Measurements from ENCODE around the gene NDE1. TPM values are rescaled to one million over a fixed set of nuclear protein-coding genes. Genes with fewer than 3 reads are reported as not detected.
A peak's percentile ranks its signal among the peaks of the same experiment; 100 is the strongest.
"Not testable (repeated sequence)": the region's sequence is repeated elsewhere in the genome, so short reads cannot be mapped to it uniquely, and the experiment has no call there.

NDE1 gene
- total RNA-seq, 1 experiment from 2014 or later: 162 TPM

DNA sequence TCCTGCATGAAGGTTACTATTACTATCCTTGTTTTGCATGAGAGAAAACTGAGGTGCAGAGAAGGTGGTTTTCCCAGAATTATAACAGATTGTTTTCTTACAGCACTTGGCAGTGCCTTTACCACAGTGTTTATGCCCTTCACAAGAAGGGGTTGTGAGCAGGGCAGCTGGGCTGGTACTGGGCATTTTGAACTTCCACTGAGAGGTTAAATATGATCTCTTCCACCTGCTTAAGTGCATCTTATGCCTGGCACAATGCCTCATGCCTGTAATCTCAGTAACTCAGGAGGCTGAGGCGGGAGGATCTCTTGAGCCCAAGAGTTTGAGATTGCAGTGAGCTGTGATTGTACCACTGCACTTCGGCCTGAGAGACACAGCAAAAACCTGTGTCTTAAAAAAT is 36.2 kb downstream of the NDE1 start:
- Mint-ChIP-seq H3K4me3 (ENCODE audit: unreplicated experiment) (no peak overlapping the region), H3K27ac (ENCODE audit: low read depth, unreplicated experiment) (no peak overlapping the region), H3K27me3 (ENCODE audit: insufficient read depth, unreplicated experiment) (no peaks in the 10 kb centered on the region), H3K4me1 (ENCODE audit: insufficient read depth, unreplicated experiment) (peaks cover 6% of the 10 kb centered on the region), H3K36me3 (ENCODE audit: insufficient read depth, unreplicated experiment) (peaks cover 86% of the 10 kb centered on the region), H3K9me3 (ENCODE audit: unreplicated experiment) (no peaks in the 10 kb centered on the region)
- no TSS peak for BruUV-seq (replicated peaks)
- TF ChIP-seq, protein P1, sequence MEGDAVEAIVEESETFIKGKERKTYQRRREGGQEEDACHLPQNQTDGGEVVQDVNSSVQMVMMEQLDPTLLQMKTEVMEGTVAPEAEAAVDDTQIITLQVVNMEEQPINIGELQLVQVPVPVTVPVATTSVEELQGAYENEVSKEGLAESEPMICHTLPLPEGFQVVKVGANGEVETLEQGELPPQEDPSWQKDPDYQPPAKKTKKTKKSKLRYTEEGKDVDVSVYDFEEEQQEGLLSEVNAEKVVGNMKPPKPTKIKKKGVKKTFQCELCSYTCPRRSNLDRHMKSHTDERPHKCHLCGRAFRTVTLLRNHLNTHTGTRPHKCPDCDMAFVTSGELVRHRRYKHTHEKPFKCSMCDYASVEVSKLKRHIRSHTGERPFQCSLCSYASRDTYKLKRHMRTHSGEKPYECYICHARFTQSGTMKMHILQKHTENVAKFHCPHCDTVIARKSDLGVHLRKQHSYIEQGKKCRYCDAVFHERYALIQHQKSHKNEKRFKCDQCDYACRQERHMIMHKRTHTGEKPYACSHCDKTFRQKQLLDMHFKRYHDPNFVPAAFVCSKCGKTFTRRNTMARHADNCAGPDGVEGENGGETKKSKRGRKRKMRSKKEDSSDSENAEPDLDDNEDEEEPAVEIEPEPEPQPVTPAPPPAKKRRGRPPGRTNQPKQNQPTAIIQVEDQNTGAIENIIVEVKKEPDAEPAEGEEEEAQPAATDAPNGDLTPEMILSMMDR (IDR thresholded peaks at IDR 0.05; ENCODE audit: unreplicated experiment): no peak
- intact Hi-C loops (cut with micrococcal nuclease): no loop called here
- ChIA-PET CTCF (interaction anchor here (0.6 to 5.6 kb wide), 4 partner anchors 18 to 727 kb away, joined by 3 to 32 read pairs (median 4); no protein-coding TSS in a partner anchor), POLR2A (interaction anchor here (0.9 kb wide), 1 partner anchor 43 kb away, joined by 3 read pairs; the partner anchor contains the start of gene MARF1)
- DNase-seq (ENCODE audit: unreplicated experiment): no peak

DNA sequence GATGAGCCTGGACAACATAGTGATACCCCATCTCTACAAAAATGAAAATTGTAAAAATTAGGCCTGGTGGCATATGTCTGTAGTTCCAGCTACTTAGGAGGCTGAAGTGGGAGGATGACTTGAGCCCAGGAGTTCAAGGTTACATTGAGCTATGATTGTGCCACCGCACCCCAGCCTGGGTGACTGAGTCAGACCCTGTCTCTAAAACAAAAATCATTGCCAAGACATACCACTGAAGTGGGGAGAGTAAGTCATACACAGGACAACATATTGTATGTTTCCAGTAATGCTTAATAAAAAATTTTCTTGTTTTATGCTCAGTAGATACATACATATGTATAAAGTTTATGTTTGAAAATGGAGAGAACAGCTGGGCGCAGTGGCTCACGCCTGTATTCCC is 39.2 kb downstream of the NDE1 start:
- intact Hi-C loops (cut with micrococcal nuclease): no loop called here
- no peaks in the 10 kb centered on the region for H3K9me3 Mint-ChIP-seq (ENCODE audit: unreplicated experiment)
- peaks cover 6% of the 10 kb centered on the region for H3K4me1 Mint-ChIP-seq (ENCODE audit: insufficient read depth, unreplicated experiment)
- H3K4me3 Mint-ChIP-seq (ENCODE audit: unreplicated experiment): no peak overlapping the region
- H3K27me3 Mint-ChIP-seq (ENCODE audit: insufficient read depth, unreplicated experiment): no peaks in the 10 kb centered on the region
- peaks cover 98% of the 10 kb centered on the region for H3K36me3 Mint-ChIP-seq (ENCODE audit: insufficient read depth, unreplicated experiment)
- ChIA-PET POLR2A (interaction anchor here (1.6 to 2.7 kb wide), 2 partner anchors 46 to 47 kb away, joined by 3 to 10 read pairs; partner anchors contain the start of gene MARF1), CTCF (interaction anchor here (1.3 to 1.4 kb wide), 2 partner anchors 11 to 15 kb away, joined by 3 to 6 read pairs; no protein-coding TSS in a partner anchor)
- H3K27ac Mint-ChIP-seq (ENCODE audit: low read depth, unreplicated experiment): peak overlapping the region; percentile 59
- no peak for DNase-seq (ENCODE audit: unreplicated experiment)
- TF ChIP-seq, protein P1 (IDR thresholded peaks at IDR 0.05; ENCODE audit: unreplicated experiment): no peak
- no TSS peak for BruUV-seq (replicated peaks)

DNA sequence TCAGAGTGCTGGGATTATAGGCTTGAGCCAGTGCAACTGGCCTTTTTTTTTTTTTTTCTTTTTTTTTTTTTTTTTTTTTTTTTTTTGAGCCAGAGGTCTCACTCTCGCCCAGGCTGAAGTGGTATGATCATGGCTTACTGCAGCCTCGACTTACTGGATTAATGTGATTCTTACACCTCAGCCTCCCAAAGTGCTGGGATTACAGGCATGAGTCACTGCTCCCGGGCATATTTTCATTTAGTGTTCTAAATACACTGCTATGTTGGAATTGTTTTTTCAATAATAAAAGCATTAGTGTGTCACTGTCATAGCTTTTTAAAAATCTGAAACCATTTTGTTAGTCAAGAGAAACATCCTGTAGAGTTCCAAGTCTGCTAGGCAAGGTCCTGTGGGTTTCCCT is 40.3 kb downstream of the NDE1 start:
- no TSS peak for BruUV-seq (replicated peaks)
- TF ChIP-seq, protein P1 (IDR thresholded peaks at IDR 0.05; ENCODE audit: unreplicated experiment): no peak
- peaks cover 98% of the 10 kb centered on the region for H3K36me3 Mint-ChIP-seq (ENCODE audit: insufficient read depth, unreplicated experiment)
- H3K27ac Mint-ChIP-seq (ENCODE audit: low read depth, unreplicated experiment): peak overlapping the region; percentile 39
- no peak overlapping the region for H3K4me3 Mint-ChIP-seq (ENCODE audit: unreplicated experiment)
- CTCF ChIA-PET: interaction anchor here (1.3 to 1.4 kb wide), 2 partner anchors 10 to 14 kb away, joined by 3 to 6 read pairs; no protein-coding TSS in a partner anchor
- peaks cover 6% of the 10 kb centered on the region for H3K4me1 Mint-ChIP-seq (ENCODE audit: insufficient read depth, unreplicated experiment)
- intact Hi-C loops (cut with micrococcal nuclease): no loop called here
- no peaks in the 10 kb centered on the region for H3K27me3 Mint-ChIP-seq (ENCODE audit: insufficient read depth, unreplicated experiment)
- peak; percentile 11 for DNase-seq (ENCODE audit: unreplicated experiment)
- H3K9me3 Mint-ChIP-seq (ENCODE audit: unreplicated experiment): no peaks in the 10 kb centered on the region
- POLR2A ChIA-PET: interaction anchor here (1.6 to 2.7 kb wide), 2 partner anchors 47 to 48 kb away, joined by 3 to 10 read pairs; partner anchors contain the start of gene MARF1

DNA sequence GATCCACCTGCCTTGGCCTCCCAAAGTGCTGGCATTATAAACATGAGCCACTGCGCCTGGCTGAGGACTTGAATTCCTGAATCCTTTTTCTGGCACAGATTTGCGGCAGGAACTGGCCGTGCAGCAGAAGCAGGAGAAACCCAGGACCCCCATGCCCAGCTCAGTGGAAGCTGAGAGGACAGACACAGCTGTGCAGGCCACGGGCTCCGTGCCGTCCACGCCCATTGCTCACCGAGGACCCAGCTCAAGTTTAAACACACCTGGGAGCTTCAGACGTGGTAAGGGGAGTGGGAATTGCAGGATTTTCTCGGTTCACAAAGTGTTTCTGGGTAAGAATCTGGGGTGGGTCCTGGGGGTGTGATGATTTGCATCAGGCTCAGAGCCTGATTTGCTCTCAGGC is 41.0 kb downstream of the NDE1 start:
- Mint-ChIP-seq H3K27ac (ENCODE audit: low read depth, unreplicated experiment) (no peak overlapping the region), H3K4me1 (ENCODE audit: insufficient read depth, unreplicated experiment) (peaks cover 6% of the 10 kb centered on the region), H3K27me3 (ENCODE audit: insufficient read depth, unreplicated experiment) (no peaks in the 10 kb centered on the region), H3K4me3 (ENCODE audit: unreplicated experiment) (no peak overlapping the region), H3K36me3 (ENCODE audit: insufficient read depth, unreplicated experiment) (peaks cover 98% of the 10 kb centered on the region), H3K9me3 (ENCODE audit: unreplicated experiment) (no peaks in the 10 kb centered on the region)
- no TSS peak for BruUV-seq (replicated peaks)
- DNase-seq (ENCODE audit: unreplicated experiment): no peak
- intact Hi-C loops (cut with micrococcal nuclease): no loop called here
- TF ChIP-seq, protein P1 (IDR thresholded peaks at IDR 0.05; ENCODE audit: unreplicated experiment): no peak
- POLR2A ChIA-PET: interaction anchor here (1.0 kb wide), 1 partner anchor 48 kb away, joined by 7 read pairs; no protein-coding TSS in a partner anchor
- CTCF ChIA-PET: interaction anchor here (0.5 to 2.0 kb wide), 5 partner anchors 14 to 436 kb away, joined by 3 to 6 read pairs (median 4); no protein-coding TSS in a partner anchor

DNA sequence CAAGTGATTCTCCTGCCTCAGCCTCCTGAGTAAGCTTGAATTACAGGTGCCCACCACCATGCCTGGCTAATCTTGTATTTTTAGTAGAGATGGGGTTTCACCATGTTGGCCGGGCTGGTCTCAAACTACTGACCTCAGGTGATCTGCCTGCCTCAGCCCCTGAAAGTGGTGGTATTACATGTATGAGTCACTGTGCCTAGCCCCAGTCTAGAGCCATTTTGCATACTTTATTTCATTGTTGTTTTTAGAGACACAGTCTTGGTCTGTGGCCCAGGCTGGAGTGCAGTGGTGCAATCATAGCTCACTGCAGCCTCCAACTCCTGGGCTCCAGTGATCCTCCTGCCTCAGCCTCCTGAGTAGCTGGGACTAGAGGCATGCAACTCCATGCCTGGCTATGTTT is 42.5 kb downstream of the NDE1 start:
- intact Hi-C loops (cut with micrococcal nuclease); DNase-seq (ENCODE audit: unreplicated experiment); BruUV-seq (replicated peaks); H3K4me3 Mint-ChIP-seq (ENCODE audit: unreplicated experiment); H3K27me3 Mint-ChIP-seq (ENCODE audit: insufficient read depth, unreplicated experiment); H3K9me3 Mint-ChIP-seq (ENCODE audit: unreplicated experiment); H3K4me1 Mint-ChIP-seq (ENCODE audit: insufficient read depth, unreplicated experiment): not testable (repeated sequence)
- POLR2A ChIA-PET: interaction anchor here (2.3 kb wide), 1 partner anchor 50 kb away, joined by 6 read pairs; no protein-coding TSS in a partner anchor
- H3K36me3 Mint-ChIP-seq (ENCODE audit: insufficient read depth, unreplicated experiment): peaks cover 98% of the 10 kb centered on the region
- CTCF ChIA-PET: interaction anchor here (0.8 to 2.0 kb wide), 5 partner anchors 12 to 488 kb away, joined by 3 to 6 read pairs (median 3); no protein-coding TSS in a partner anchor
- H3K27ac Mint-ChIP-seq (ENCODE audit: low read depth, unreplicated experiment): peak overlapping the region; percentile 35

Measured in MCF 10A (cell line).